Panc1 (cell line): Measurements from ENCODE around the gene GRM4. TPM values are rescaled to one million over a fixed set of nuclear protein-coding genes. Genes with fewer than 3 reads are reported as not detected.

Experiments
- ATAC-seq: fragments of 200-7000 bp; cut with Tn5 transposase; 2 replicates; pipeline ENCODE4 v1.9.1; 2020; ENCODE audit warnings: mild to moderate bottlenecking, moderate library complexity
- BruUV-seq: library from RNA; stranded (reverse); fragments of 400-500 nt; replicated peaks from 2 replicates; lab custom pipeline; 2021; lab: Mats Ljungman, UMichigan
- CTCF ChIA-PET: fragments of 300-600 bp; sonication (Branson Sonifier 250); formaldehyde crosslinking; loops from one replicate; lab custom pipeline; 2022; ENCODE audit warnings: antibody characterized with exemption; lab: Charles Lee
- POLR2A ChIA-PET: fragments of 300-600 bp; sonication (Branson Sonifier 250); formaldehyde crosslinking; loops from one replicate; lab custom pipeline; 2022; ENCODE audit warnings: antibody characterized with exemption; lab: Charles Lee
- DNase-seq: peaks from one replicate; pipeline ENCODE4 v3.0.0-alpha.2; 2010; ENCODE audit warnings: low read depth, low spot score
- H3K27ac ChIP-seq: 2 replicates; pipeline ENCODE4 v1.5.1; 2011; ENCODE audit warnings: mild to moderate bottlenecking, low read length, inconsistent platforms
- H3K27me3 ChIP-seq: fragments of 200-500 bp; sonication (Bioruptor generic); 2 replicates; pipeline ENCODE4 v1.6.0; 2014; ENCODE audit warnings: low read length, inconsistent platforms; ENCODE audit not compliant: control insufficient read depth, insufficient read depth
- H3K36me3 ChIP-seq: fragments of 200-500 bp; sonication (Bioruptor generic); 2 replicates; pipeline ENCODE4 v1.5.1; 2014; ENCODE audit warnings: inconsistent platforms, mild to moderate bottlenecking, low read length, moderate library complexity; ENCODE audit not compliant: control insufficient read depth, insufficient read depth
- H3K4me1 ChIP-seq: 2 replicates; pipeline ENCODE4 v1.5.1; 2011; ENCODE audit warnings: inconsistent platforms, mild to moderate bottlenecking, low read length, moderate library complexity; ENCODE audit not compliant: control insufficient read depth, insufficient read depth
- H3K4me3 ChIP-seq, 2 experiments: 2 replicates each; pipeline ENCODE4 v1.5.1; 2011 to 2012; ENCODE audit warnings: low read depth in 2 of 2, low read length in 2 of 2, mild to moderate bottlenecking in 2 of 2, inconsistent platforms in 1 of 2, moderate library complexity in 1 of 2
- H3K9me3 ChIP-seq: fragments of 200-500 bp; sonication (Bioruptor generic); 2 replicates; pipeline ENCODE4 v1.5.1; 2014; ENCODE audit warnings: low read depth, mild to moderate bottlenecking, inconsistent platforms, low read length, moderate library complexity; ENCODE audit not compliant: control insufficient read depth, insufficient read depth
- POLR2AphosphoS5 ChIP-seq: IDR thresholded peaks from 2 replicates; pipeline ENCODE4 v1.6.1; 2012; ENCODE audit warnings: mild to moderate bottlenecking, low read depth, low read length, moderate library complexity
- SIN3A ChIP-seq: IDR thresholded peaks from 2 replicates; pipeline ENCODE4 v1.6.1; 2012; ENCODE audit warnings: low read depth, mild to moderate bottlenecking, low read length, moderate library complexity, borderline replicate concordance; ENCODE audit not compliant: insufficient read depth
- TCF7L2 ChIP-seq: IDR thresholded peaks from 2 replicates; pipeline ENCODE4 v1.6.1; 2011; ENCODE audit warnings: mild to moderate bottlenecking, low read depth, low read length, inconsistent platforms
- in situ Hi-C: cut with HindIII; loops from 2 replicates; pipeline ENCODE4 v1.10.0; 2016; ENCODE audit warnings: low sequenced_read_pairs, low pct_unique_long_range_greater_than_20kb
- intact Hi-C: fragments of 100-400 bp; cut with micrococcal nuclease; formaldehyde crosslinking; loops from one replicate; pipeline ENCODE4 v1.10.0; 2022; ENCODE audit not compliant: unreplicated experiment
- total RNA-seq: library from RNA; stranded (reverse); gene quantifications from one replicate; pipeline ENCODE4 v1.2.1, GENCODE V29; 2021; ENCODE audit not compliant: unreplicated experiment
- TF ChIP-seq, protein P1 (sequence below), 2 experiments: IDR thresholded peaks; 2 replicates each; pipeline ENCODE4 v1.6.1; 2011 to 2012; ENCODE audit warnings: low read depth in 2 of 2, control low read depth in 1 of 2, low read length in 1 of 2, mild to moderate bottlenecking in 1 of 2, moderate library complexity in 1 of 2; ENCODE audit not compliant: insufficient read depth in 1 of 2
- TF ChIP-seq, protein P2 (sequence below): fragments of 450-650 bp; IDR thresholded peaks from 2 replicates; pipeline ENCODE4 v1.5.1; 2017; ENCODE audit warnings: mild to moderate bottlenecking

The GRM4 gene
- total RNA-seq, 1 experiment from 2014 or later = 1.3 TPM

DNA sequence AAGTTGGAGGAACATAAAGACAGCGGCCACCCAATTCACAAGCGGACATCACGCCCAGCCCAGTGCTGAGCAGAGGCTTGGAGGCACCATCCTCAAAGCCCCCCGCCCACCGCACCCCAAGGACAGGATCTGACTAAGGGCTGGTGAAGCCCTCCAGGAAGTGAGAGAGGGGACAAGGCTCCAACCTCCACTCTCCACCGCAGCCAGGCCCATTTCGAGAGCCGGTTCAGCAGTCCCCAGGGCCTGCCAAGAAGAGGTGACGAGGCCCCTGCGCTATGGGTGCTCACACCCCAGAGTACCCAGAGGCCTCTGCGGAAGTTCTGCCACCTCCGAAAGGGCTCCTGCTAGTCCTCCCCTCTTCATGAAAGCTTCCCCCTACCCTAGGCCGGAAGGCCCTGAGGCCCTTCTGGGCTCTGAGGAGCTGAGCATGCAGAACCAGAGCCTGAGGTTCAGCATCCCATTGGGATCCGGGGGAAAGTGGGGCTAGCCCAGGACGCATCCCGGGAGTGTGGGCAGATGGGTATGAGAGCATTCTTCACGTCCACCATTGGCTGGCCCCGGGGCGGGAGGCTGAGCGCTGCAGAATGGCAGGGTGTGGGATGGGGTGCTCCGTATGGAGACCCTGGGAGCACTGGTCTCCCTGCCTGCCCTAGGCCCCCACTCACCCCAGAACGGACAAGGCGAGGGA is 2.5 kb downstream of the GRM4 start:
- POLR2A ChIA-PET = no interaction called here
- H3K4me1 ChIP-seq = peaks cover 5% of the 10 kb centered on the region; the same call in 1 of the 2 replicates
- in situ Hi-C loops = no loop called here
- no TSS peak for BruUV-seq
- no peak for DNase-seq
- H3K36me3 ChIP-seq = no peaks in the 10 kb centered on the region
- TF ChIP-seq, protein P1, sequence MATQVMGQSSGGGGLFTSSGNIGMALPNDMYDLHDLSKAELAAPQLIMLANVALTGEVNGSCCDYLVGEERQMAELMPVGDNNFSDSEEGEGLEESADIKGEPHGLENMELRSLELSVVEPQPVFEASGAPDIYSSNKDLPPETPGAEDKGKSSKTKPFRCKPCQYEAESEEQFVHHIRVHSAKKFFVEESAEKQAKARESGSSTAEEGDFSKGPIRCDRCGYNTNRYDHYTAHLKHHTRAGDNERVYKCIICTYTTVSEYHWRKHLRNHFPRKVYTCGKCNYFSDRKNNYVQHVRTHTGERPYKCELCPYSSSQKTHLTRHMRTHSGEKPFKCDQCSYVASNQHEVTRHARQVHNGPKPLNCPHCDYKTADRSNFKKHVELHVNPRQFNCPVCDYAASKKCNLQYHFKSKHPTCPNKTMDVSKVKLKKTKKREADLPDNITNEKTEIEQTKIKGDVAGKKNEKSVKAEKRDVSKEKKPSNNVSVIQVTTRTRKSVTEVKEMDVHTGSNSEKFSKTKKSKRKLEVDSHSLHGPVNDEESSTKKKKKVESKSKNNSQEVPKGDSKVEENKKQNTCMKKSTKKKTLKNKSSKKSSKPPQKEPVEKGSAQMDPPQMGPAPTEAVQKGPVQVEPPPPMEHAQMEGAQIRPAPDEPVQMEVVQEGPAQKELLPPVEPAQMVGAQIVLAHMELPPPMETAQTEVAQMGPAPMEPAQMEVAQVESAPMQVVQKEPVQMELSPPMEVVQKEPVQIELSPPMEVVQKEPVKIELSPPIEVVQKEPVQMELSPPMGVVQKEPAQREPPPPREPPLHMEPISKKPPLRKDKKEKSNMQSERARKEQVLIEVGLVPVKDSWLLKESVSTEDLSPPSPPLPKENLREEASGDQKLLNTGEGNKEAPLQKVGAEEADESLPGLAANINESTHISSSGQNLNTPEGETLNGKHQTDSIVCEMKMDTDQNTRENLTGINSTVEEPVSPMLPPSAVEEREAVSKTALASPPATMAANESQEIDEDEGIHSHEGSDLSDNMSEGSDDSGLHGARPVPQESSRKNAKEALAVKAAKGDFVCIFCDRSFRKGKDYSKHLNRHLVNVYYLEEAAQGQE (IDR thresholded peaks at IDR 0.05; ENCODE audit: insufficient read depth in 1 of 2, low read depth in 2 of 2, low read length in 1 of 2) = no peak
- TF ChIP-seq POLR2AphosphoS5 = no peak
- TF ChIP-seq, protein P2, sequence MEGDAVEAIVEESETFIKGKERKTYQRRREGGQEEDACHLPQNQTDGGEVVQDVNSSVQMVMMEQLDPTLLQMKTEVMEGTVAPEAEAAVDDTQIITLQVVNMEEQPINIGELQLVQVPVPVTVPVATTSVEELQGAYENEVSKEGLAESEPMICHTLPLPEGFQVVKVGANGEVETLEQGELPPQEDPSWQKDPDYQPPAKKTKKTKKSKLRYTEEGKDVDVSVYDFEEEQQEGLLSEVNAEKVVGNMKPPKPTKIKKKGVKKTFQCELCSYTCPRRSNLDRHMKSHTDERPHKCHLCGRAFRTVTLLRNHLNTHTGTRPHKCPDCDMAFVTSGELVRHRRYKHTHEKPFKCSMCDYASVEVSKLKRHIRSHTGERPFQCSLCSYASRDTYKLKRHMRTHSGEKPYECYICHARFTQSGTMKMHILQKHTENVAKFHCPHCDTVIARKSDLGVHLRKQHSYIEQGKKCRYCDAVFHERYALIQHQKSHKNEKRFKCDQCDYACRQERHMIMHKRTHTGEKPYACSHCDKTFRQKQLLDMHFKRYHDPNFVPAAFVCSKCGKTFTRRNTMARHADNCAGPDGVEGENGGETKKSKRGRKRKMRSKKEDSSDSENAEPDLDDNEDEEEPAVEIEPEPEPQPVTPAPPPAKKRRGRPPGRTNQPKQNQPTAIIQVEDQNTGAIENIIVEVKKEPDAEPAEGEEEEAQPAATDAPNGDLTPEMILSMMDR = no peak
- no peak for TF ChIP-seq SIN3A
- no peak for TF ChIP-seq TCF7L2
- no peak for ATAC-seq
- H3K9me3 ChIP-seq = no peaks in the 10 kb centered on the region
- no peak overlapping the region for H3K27ac ChIP-seq
- intact Hi-C loops = no loop called here
- peak overlapping the region; percentile 44 to 46 for H3K4me3 ChIP-seq
- H3K27me3 ChIP-seq = no peaks in the 10 kb centered on the region; the same call in 1 of the 2 replicates
- CTCF ChIA-PET = no interaction called here

DNA sequence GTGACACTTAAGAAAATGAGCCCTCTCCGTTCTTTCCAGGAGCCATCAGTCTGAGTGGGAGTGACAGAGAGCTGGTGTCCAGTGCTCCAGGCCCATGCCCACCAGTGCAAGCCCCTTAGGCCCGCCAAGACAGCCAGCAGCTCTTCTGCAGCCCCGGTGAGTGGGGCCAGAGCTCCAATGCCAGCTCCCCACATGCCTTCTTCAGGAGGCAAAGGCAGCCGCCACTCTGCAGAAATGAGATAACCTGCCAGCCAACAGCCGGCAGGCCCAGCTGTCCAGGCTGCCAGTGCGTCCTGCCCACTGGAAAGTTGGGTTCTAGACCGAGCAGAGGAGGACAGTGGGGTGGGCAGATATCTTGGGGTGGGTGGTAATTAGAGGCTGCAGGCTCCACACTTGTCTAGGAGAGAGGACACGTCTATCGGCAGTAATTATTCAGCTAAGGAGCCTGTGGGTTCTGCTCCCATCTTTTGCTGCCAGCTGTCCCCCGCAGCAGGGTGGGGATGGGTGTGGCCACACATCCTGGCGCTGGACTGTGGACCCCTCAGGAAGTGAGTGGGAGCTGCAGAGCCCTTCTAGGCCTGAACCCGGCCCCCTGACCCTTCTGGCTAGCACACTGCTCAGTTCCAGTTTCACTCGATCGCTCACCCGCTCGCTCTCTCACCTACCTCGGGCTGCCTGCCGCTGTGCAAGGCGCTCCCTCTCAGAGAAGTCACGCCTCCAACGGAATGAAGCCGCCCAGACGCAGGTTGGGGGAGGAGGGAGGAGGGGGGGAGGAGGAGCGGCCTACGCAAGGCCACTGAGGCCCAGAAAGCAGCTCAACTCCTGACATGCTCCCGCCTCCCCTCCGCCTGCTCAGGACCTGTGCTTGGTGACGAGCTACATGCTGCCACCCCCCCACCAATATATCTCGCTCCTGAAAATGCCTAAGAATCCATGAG is 3.6 kb downstream of the GRM4 start:
- H3K27me3 ChIP-seq = no peaks in the 10 kb centered on the region; the same call in 1 of the 2 replicates

More for the DNA sequence above, 3.6 kb downstream of the GRM4 start:
- in situ Hi-C loops (no loop called here), intact Hi-C loops (no loop called here)
- DNase-seq (no peak), ATAC-seq (no peak)
- Histone ChIP-seq H3K4me3 (no peak overlapping the region), H3K9me3 (no peaks in the 10 kb centered on the region), H3K27ac (no peak overlapping the region), H3K36me3 (no peaks in the 10 kb centered on the region), H3K4me1 (peaks cover 5% of the 10 kb centered on the region; the same call in 1 of the 2 replicates)
- no TSS peak for BruUV-seq
- CTCF ChIA-PET = interaction anchor here (0.5 to 1.1 kb wide), 4 partner anchors 9 to 442 kb away, joined by 3 to 5 read pairs (median 4); no protein-coding TSS in a partner anchor
- TF ChIP-seq, protein P1 (IDR thresholded peaks at IDR 0.05; ENCODE audit: insufficient read depth in 1 of 2, low read depth in 2 of 2, low read length in 1 of 2) = no peak
- TF ChIP-seq POLR2AphosphoS5 (no peak), TCF7L2 (no peak), SIN3A (no peak)
- TF ChIP-seq, protein P2 = no peak
- POLR2A ChIA-PET = interaction anchor here (0.7 kb wide), 1 partner anchor 29 kb away, joined by 5 read pairs; no protein-coding TSS in a partner anchor
